ENCODE data around the gene GPR173. TPM values are rescaled to one million over a fixed set of nuclear protein-coding genes. Genes with fewer than 3 reads are reported as not detected.

Gene GPR173
- total RNA-seq, 1 experiment from 2014 or later, result 0.42 TPM

- no peak for DNase-seq (ENCODE audit: low read depth in 1 of 2, low spot score in 2 of 2)
- peaks cover 15% of the 10 kb centered on the region; the same call in 1 of the 2 replicates for H3K4me1 ChIP-seq (replicated peaks)
- H3K27me3 ChIP-seq (replicated peaks), result no peaks in the 10 kb centered on the region
- H3K4me3 ChIP-seq, result no peak overlapping the region
- no peaks in the 10 kb centered on the region for H3K9me3 ChIP-seq (replicated peaks)
- H3K36me3 ChIP-seq, result no peaks in the 10 kb centered on the region
- H3K27ac ChIP-seq, result no peak overlapping the region
These were observed 77.8 kb downstream of the GPR173 start for GRCh38 chrX:53126377-53126776.

GRCh38 chrX:53128097-53128749, 79.6 kb downstream of the GPR173 start:
- no peak for DNase-seq (ENCODE audit: low read depth in 1 of 2, low spot score in 2 of 2)
- H3K9me3 ChIP-seq (replicated peaks), result no peaks in the 10 kb centered on the region
- H3K36me3 ChIP-seq, result no peaks in the 10 kb centered on the region
- no peak overlapping the region for H3K27ac ChIP-seq
- H3K27me3 ChIP-seq (replicated peaks), result no peaks in the 10 kb centered on the region
- H3K4me3 ChIP-seq, result no peak overlapping the region
- H3K4me1 ChIP-seq (replicated peaks), result peaks cover 15% of the 10 kb centered on the region; the same call in 1 of the 2 replicates

Other genes starting within 250 kb of the GPR173 start
- gene XAGE5, start 237.5 kb upstream of the GPR173 start, total RNA-seq (2014; rRNA removed; shearing (Covaris generic)), result not detected in 2 replicates
- gene XAGE3, start 180.7 kb upstream of the GPR173 start, total RNA-seq (2014; rRNA removed; shearing (Covaris generic)), result not detected in 2 replicates
- 12.4 and 13.5 TPM in 2 replicates for gene FAM156B, start 151.5 kb upstream of the GPR173 start, total RNA-seq (2014; rRNA removed; shearing (Covaris generic))
- gene FAM156A, start 90.3 kb upstream of the GPR173 start, total RNA-seq (2014; rRNA removed; shearing (Covaris generic)), result 14.1 and 15.0 TPM in 2 replicates
- 8.1 and 13.3 TPM in 2 replicates for gene TSPYL2, start 33.6 kb downstream of the GPR173 start, total RNA-seq (2014; rRNA removed; shearing (Covaris generic))
- 2.1 and 5.1 TPM in 2 replicates for gene KANTR, start 45.4 kb downstream of the GPR173 start, total RNA-seq (2014; rRNA removed; shearing (Covaris generic))
- 40.9 and 48.3 TPM in 2 replicates for gene KDM5C, start 176.4 kb downstream of the GPR173 start, total RNA-seq (2014; rRNA removed; shearing (Covaris generic))
- gene IQSEC2, start 232.8 kb downstream of the GPR173 start, total RNA-seq (2014; rRNA removed; shearing (Covaris generic)), result 4.8 and 5.1 TPM in 2 replicates

Data from SJSA1 (cell line).